OCI-LY7 (cell line): Measurements from ENCODE around the gene GNB2. TPM values are rescaled to one million over a fixed set of nuclear protein-coding genes. Genes with fewer than 3 reads are reported as not detected.
A peak's percentile ranks its signal among the peaks of the same experiment; 100 is the strongest.

ENCODE experiments used
- BruUV-seq: library from RNA; stranded (reverse); fragments of 400-500 nt; replicated peaks from 2 replicates; lab custom pipeline; 2021; lab: Mats Ljungman, UMichigan
- CTCF ChIA-PET: fragments of 300-600 bp; sonication (Branson Sonifier 250); formaldehyde crosslinking; loops from one replicate; lab custom pipeline; 2022; ENCODE audit warnings: antibody characterized with exemption; ENCODE audit not compliant: unreplicated experiment; lab: Charles Lee
- POLR2A ChIA-PET: fragments of 300-600 bp; sonication (Branson Sonifier 250); formaldehyde crosslinking; loops from one replicate; lab custom pipeline; 2022; ENCODE audit warnings: antibody characterized with exemption; lab: Charles Lee
- DNase-seq: peaks from one replicate; pipeline ENCODE4 v3.0.0-alpha.2; 2015; ENCODE audit warnings: low spot score
- H2AFZ ChIP-seq: fragments of 200-600 bp; sonication (generic), shearing (Covaris generic); 2 replicates; pipeline ENCODE4 v1.6.1; 2014; ENCODE audit warnings: mild to moderate bottlenecking, antibody characterized with exemption, low read length, moderate library complexity
- H3K27ac ChIP-seq: fragments of 200-600 bp; sonication (generic); 2 replicates; pipeline ENCODE4 v1.5.1; 2014; ENCODE audit warnings: mixed run types, low read depth, mild to moderate bottlenecking, moderate library complexity, low read length, inconsistent platforms; ENCODE audit not compliant: poor library complexity, severe bottlenecking
- H3K36me3 ChIP-seq: fragments of 200-600 bp; sonication (generic); 2 replicates; pipeline ENCODE4 v1.6.1; 2014; ENCODE audit warnings: mild to moderate bottlenecking, antibody characterized with exemption, low read length, moderate library complexity, mixed read lengths; ENCODE audit not compliant: insufficient read depth
- H3K4me1 ChIP-seq: fragments of 200-600 bp; sonication (generic); 2 replicates; pipeline ENCODE4 v1.5.1; 2014; ENCODE audit warnings: mild to moderate bottlenecking, low read length; ENCODE audit not compliant: insufficient read depth, poor library complexity, severe bottlenecking
- H3K4me2 ChIP-seq: fragments of 200-600 bp; sonication (generic); 2 replicates; pipeline ENCODE4 v1.6.1; 2014; ENCODE audit warnings: mild to moderate bottlenecking, low read length
- H3K4me3 ChIP-seq: fragments of 200-600 bp; sonication (generic); 2 replicates; pipeline ENCODE4 v1.5.1; 2014; ENCODE audit warnings: mild to moderate bottlenecking, low read depth, low read length; ENCODE audit not compliant: poor library complexity, severe bottlenecking
- H3K79me2 ChIP-seq: fragments of 200-600 bp; sonication (generic); 2 replicates; pipeline ENCODE4 v1.6.1; 2016; ENCODE audit warnings: low read depth, mild to moderate bottlenecking, low read length, moderate library complexity, mixed read lengths; ENCODE audit not compliant: insufficient read depth
- H3K9me2 ChIP-seq: fragments of 200-600 bp; sonication (generic); 2 replicates; pipeline ENCODE4 v1.6.1; 2016; ENCODE audit warnings: mild to moderate bottlenecking, low read length, mixed read lengths; ENCODE audit not compliant: insufficient read depth
- H3K9me3 ChIP-seq: fragments of 200-600 bp; sonication (generic); 2 replicates; pipeline ENCODE4 v1.6.1; 2014; ENCODE audit warnings: mild to moderate bottlenecking, mixed run types, low read length, mixed read lengths
- H4K20me1 ChIP-seq: fragments of 200-600 bp; sonication (generic); 2 replicates; pipeline ENCODE4 v1.6.1; 2014; ENCODE audit warnings: mild to moderate bottlenecking, antibody characterized with exemption, low read length, moderate library complexity, mixed read lengths; ENCODE audit not compliant: insufficient read depth
- EZH2phosphoT487 ChIP-seq: fragments of 200-600 bp; sonication (generic); IDR thresholded peaks from 2 replicates; pipeline ENCODE4 v1.6.1; 2018; ENCODE audit warnings: low read depth, borderline replicate concordance, mild to moderate bottlenecking, mixed run types, antibody characterized with exemption, low read length, moderate library complexity, mixed read lengths
- intact Hi-C: fragments of 100-400 bp; cut with micrococcal nuclease; formaldehyde crosslinking; loops from one replicate; pipeline ENCODE4 v1.10.0; 2022; ENCODE audit not compliant: unreplicated experiment
- total RNA-seq, 2 experiments: library from RNA; depleted of rRNA in 1 of 2; stranded (reverse); fragments of >200 nt in 1 of 2; shearing (Covaris generic) in 1 of 2; gene quantifications; 2 replicates each; pipeline ENCODE4 v1.2.3, GENCODE V29; 2014 to 2022
- TF ChIP-seq, protein P1 (sequence below): fragments of 200-600 bp; sonication (generic); conservative IDR thresholded peaks from 2 replicates; pipeline ENCODE4 v1.5.1; 2014; ENCODE audit warnings: mild to moderate bottlenecking, antibody characterized with exemption, low read length, moderate library complexity, mixed read lengths

The GNB2 gene
- total RNA-seq, 2 experiments from 2014 or later, result 80.4 to 174 TPM

GRCh38 chr7:100641860-100642533 is 31.5 kb upstream of the GNB2 start:
- Histone ChIP-seq H3K4me3 (peak overlapping the region; percentile 25), H4K20me1 (no peaks in the 10 kb centered on the region), H3K9me2 (no peaks in the 10 kb centered on the region), H3K4me1 (peaks cover 13% of the 10 kb centered on the region), H3K4me2 (peak overlapping the region; percentile 61), H3K27ac (no peak overlapping the region), H2AFZ (no peak overlapping the region), H3K79me2 (no peaks in the 10 kb centered on the region), H3K36me3 (no peaks in the 10 kb centered on the region), H3K9me3 (no peaks in the 10 kb centered on the region)
- no peak for DNase-seq
- ChIA-PET POLR2A (no interaction called here), CTCF (interaction anchor here (1.4 kb wide), 1 partner anchor 8 kb away, joined by 8 read pairs; no protein-coding TSS in a partner anchor)
- no TSS peak for BruUV-seq
- intact Hi-C loops, result no loop called here
- TF ChIP-seq, protein P1, sequence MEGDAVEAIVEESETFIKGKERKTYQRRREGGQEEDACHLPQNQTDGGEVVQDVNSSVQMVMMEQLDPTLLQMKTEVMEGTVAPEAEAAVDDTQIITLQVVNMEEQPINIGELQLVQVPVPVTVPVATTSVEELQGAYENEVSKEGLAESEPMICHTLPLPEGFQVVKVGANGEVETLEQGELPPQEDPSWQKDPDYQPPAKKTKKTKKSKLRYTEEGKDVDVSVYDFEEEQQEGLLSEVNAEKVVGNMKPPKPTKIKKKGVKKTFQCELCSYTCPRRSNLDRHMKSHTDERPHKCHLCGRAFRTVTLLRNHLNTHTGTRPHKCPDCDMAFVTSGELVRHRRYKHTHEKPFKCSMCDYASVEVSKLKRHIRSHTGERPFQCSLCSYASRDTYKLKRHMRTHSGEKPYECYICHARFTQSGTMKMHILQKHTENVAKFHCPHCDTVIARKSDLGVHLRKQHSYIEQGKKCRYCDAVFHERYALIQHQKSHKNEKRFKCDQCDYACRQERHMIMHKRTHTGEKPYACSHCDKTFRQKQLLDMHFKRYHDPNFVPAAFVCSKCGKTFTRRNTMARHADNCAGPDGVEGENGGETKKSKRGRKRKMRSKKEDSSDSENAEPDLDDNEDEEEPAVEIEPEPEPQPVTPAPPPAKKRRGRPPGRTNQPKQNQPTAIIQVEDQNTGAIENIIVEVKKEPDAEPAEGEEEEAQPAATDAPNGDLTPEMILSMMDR, result peak; percentile 47; the same call in 1 of the 2 replicates
- TF ChIP-seq EZH2phosphoT487, result no peak

DNA sequence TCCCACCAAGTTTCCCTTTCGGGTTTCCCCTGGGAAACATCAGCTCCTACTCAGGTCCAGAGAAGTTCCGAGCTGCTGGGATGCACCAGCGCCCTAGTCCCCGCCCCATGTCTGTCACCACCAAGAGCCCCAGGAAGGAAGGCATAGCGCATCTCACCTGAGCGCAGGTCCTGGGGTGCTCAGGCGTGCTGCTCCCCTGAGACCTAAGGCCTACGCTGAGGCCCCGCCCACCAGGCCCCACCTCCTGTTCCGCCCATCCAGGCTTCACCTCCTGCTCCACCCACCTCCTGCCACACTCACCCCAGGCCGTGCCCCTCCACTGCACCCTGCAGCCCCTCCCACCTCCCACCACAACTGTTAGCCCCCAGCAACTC is 31.0 kb upstream of the GNB2 start:
- BruUV-seq, result no TSS peak
- ChIA-PET CTCF (interaction anchor here (1.4 kb wide), 1 partner anchor 9 kb away, joined by 8 read pairs; no protein-coding TSS in a partner anchor), POLR2A (no interaction called here)
- DNase-seq, result peak; percentile 85
- Histone ChIP-seq H3K4me3 (peak overlapping the region; percentile 25), H3K27ac (no peak overlapping the region), H3K4me2 (peak overlapping the region; percentile 61), H3K36me3 (no peaks in the 10 kb centered on the region), H3K4me1 (peaks cover 13% of the 10 kb centered on the region), H2AFZ (no peak overlapping the region), H3K9me3 (no peaks in the 10 kb centered on the region), H4K20me1 (no peaks in the 10 kb centered on the region), H3K79me2 (no peaks in the 10 kb centered on the region), H3K9me2 (no peaks in the 10 kb centered on the region)
- intact Hi-C loops, result no loop called here
- TF ChIP-seq, protein P1, result 0 out of 2 replicates have a peak, but pooled peaks have one; percentile 8
- TF ChIP-seq EZH2phosphoT487, result no peak

- no peak overlapping the region for H3K27ac ChIP-seq
- no peaks in the 10 kb centered on the region for H4K20me1 ChIP-seq
- no peak for DNase-seq
- no peaks in the 10 kb centered on the region for H3K4me1 ChIP-seq
- H3K4me2 ChIP-seq, result no peak overlapping the region
- no peaks in the 10 kb centered on the region for H3K79me2 ChIP-seq
- TF ChIP-seq, protein P1, result no peak
- no peak for TF ChIP-seq EZH2phosphoT487
- CTCF ChIA-PET, result no interaction called here
- H3K4me3 ChIP-seq, result no peak overlapping the region
- BruUV-seq, result no TSS peak
- no peaks in the 10 kb centered on the region for H3K9me2 ChIP-seq
- POLR2A ChIA-PET, result no interaction called here
- no peaks in the 10 kb centered on the region for H3K36me3 ChIP-seq
- intact Hi-C loops, result no loop called here
- no peaks in the 10 kb centered on the region for H3K9me3 ChIP-seq
- no peak overlapping the region for H2AFZ ChIP-seq
Observed at GRCh38 chr7:100649826-100650565, 23.5 kb upstream of the GNB2 start.
